ENCODE results near the gene CUX1. TPM values are rescaled to one million over a fixed set of nuclear protein-coding genes. Genes with fewer than 3 reads are reported as not detected.

Gene CUX1
- total RNA-seq, 4 donors from 2014 or later, result 42.8 to 59.0 (median 47.4) TPM

GRCh38 chr7:101998906-101999240 lies 181.4 kb downstream of the CUX1 start:
- TF ChIP-seq, protein P1, sequence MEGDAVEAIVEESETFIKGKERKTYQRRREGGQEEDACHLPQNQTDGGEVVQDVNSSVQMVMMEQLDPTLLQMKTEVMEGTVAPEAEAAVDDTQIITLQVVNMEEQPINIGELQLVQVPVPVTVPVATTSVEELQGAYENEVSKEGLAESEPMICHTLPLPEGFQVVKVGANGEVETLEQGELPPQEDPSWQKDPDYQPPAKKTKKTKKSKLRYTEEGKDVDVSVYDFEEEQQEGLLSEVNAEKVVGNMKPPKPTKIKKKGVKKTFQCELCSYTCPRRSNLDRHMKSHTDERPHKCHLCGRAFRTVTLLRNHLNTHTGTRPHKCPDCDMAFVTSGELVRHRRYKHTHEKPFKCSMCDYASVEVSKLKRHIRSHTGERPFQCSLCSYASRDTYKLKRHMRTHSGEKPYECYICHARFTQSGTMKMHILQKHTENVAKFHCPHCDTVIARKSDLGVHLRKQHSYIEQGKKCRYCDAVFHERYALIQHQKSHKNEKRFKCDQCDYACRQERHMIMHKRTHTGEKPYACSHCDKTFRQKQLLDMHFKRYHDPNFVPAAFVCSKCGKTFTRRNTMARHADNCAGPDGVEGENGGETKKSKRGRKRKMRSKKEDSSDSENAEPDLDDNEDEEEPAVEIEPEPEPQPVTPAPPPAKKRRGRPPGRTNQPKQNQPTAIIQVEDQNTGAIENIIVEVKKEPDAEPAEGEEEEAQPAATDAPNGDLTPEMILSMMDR (IDR thresholded peaks at IDR 0.05; ENCODE audit: low read depth), result no peak

- TF ChIP-seq, protein P1 (IDR thresholded peaks at IDR 0.05; ENCODE audit: low read depth), result no peak
Observed at GRCh38 chr7:101999393-101999792, 182.0 kb downstream of the CUX1 start.

DNA sequence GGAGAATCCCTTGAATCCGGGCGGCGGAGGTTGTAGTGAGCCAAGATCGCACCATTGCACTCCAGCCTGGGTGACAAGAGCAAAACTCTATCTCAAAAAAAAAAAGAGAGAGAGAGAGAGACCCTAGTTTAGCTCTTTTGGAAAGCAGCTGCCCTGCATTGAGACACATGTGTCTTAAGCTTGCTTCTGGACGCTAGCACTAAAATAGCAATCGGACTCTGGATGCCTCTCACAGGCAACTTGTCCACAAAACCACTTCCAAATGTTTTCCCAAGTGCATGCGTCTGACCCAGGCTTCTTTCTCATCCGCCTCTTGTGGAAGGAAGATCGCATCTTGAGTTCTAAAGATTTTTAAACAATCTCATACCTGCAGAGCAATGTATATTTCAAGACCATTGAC lies 182.7 kb downstream of the CUX1 start:
- TF ChIP-seq, protein P1 (IDR thresholded peaks at IDR 0.05; ENCODE audit: low read depth), result no peak

DNA sequence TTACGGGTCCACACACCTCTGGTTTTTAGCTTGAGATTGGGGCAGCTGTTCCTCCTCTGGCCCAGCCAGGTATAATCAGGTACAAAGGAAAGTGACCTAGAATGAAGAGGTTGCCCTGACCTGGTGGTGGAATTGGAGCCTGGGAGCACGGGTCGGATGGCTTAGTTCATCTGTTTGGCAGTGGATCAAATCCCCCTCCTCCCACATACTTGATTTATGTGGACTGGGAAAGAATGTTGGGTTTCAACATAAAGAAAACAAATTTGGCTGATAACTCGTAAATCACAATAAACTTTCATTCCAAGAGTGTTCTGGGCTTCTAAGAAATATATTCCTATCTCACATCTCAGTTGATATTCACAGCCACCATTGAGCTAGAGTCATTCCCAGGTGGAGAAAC lies 186.8 kb downstream of the CUX1 start:
- TF ChIP-seq, protein P1 (IDR thresholded peaks at IDR 0.05; ENCODE audit: low read depth), result no peak

DNA sequence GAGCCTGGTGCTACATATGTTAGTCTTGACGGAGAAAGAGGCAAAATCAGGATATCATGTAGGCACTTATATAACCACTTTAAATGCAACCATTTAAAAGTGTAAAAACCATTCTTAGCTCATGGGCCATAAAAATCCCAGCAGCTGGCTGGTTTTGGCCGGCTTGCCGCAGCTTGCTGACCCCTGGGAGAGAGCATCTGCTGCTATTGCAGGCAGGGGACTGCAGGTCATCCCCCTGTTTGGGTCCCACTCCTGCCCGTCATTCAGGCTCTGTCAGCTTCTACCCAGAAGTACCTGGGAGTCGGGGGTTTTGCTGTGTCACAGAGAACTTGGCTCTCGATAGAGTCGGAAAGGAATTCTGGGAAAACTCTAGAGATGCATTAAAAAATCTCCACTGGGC lies 187.4 kb downstream of the CUX1 start:
- TF ChIP-seq, protein P1 (IDR thresholded peaks at IDR 0.05; ENCODE audit: low read depth), result no peak

- TF ChIP-seq, protein P1 (IDR thresholded peaks at IDR 0.05; ENCODE audit: low read depth), result no peak
Observed at GRCh38 chr7:102005933-102006480, 188.6 kb downstream of the CUX1 start.

GRCh38 chr7:102006695-102007094 lies 189.3 kb downstream of the CUX1 start:
- TF ChIP-seq, protein P1 (IDR thresholded peaks at IDR 0.05; ENCODE audit: low read depth), result no peak

Measured in subcutaneous adipose tissue (tissue), 4 donors.